ENCODE measurements around the gene HIVEP1. TPM values are rescaled to one million over a fixed set of nuclear protein-coding genes. Genes with fewer than 3 reads are reported as not detected.

HIVEP1 gene
- total and polyA plus RNA-seq, 2 of the 13 experiments (the other 11 are each of a cell fraction or from before 2014, with no cell fraction given) = 7.4 to 9.9 TPM

- in situ Hi-C loops (cut with HindIII; ENCODE audit: extremely low pct_ligation_motif_present, low pct_unique_long_range_greater_than_20kb) (no loop called here), intact Hi-C loops (cut with micrococcal nuclease; ENCODE audit: unreplicated experiment) (no loop called here)
- Histone ChIP-seq H3K36me3 (replicated peaks in 1 of 2; ENCODE audit: control insufficient read depth in 1 of 2, insufficient read depth in 2 of 2, low read length in 2 of 2) (no peaks in the 10 kb centered on the region), H3K79me2 (ENCODE audit: insufficient read depth, low read length) (no peaks in the 10 kb centered on the region), H3K27ac (ENCODE audit: extremely low read length, insufficient read depth, low read length) (no peak overlapping the region), H3K4me1 (ENCODE audit: insufficient read depth, low read length) (no peaks in the 10 kb centered on the region), H4K20me1 (ENCODE audit: insufficient read depth, low read length) (no peaks in the 10 kb centered on the region; the same call in 1 of the 2 replicates), H3K9ac (ENCODE audit: insufficient read depth, low read depth, low read length) (no peak overlapping the region), H3K9me3 (ENCODE audit: low read length) (no peaks in the 10 kb centered on the region), H3K4me3 (replicated peaks in 1 of 3; ENCODE audit: insufficient read depth in 1 of 3, low read depth in 2 of 3, low read length in 3 of 3) (no peak overlapping the region), H3K4me2 (ENCODE audit: low read depth, low read length) (no peak overlapping the region), H2AFZ (ENCODE audit: low read length) (no peak overlapping the region), H3K27me3 (ENCODE audit: control insufficient read depth in 1 of 2, insufficient read depth in 2 of 2, low read length in 2 of 2) (no peaks in the 10 kb centered on the region)
- DNase-seq (ENCODE audit: low spot score) (no peak), ATAC-seq (no peak), FAIRE-seq (no peak)
- POLR2A ChIA-PET = no interaction called here
- BruUV-seq (replicated peaks) = no TSS peak
- WGBS (ENCODE audit: low lambda C conversion rate) = 97% methylated on average over 2 of the region's 2 CpGs
- CTCF ChIA-PET (ENCODE audit: low intra/inter-chr PET ratio, low total read pairs) = no interaction called here
- TF ChIP-seq ZKSCAN8 (CRISPR knock-in tag; IDR thresholded peaks at IDR 0.05; ENCODE audit: borderline replicate concordance) (no peak), SNAPC4 (CRISPR knock-in tag; IDR thresholded peaks at IDR 0.05) (no peak), ZBTB38 (CRISPR knock-in tag; IDR thresholded peaks at IDR 0.05) (no peak), ZNF232 (CRISPR knock-in tag; IDR thresholded peaks at IDR 0.05; ENCODE audit: borderline replicate concordance) (no peak), MBD4 (IDR thresholded peaks at IDR 0.05; ENCODE audit: borderline replicate concordance, low read length) (no peak), RBM39 (IDR thresholded peaks at IDR 0.05; ENCODE audit: low read depth, low read length, poor library complexity, severe bottlenecking) (no peak), SKIL (CRISPR knock-in tag; IDR thresholded peaks at IDR 0.05; ENCODE audit: borderline replicate concordance) (no peak), NFYB (CRISPR knock-in tag; IDR thresholded peaks at IDR 0.05) (no peak), ZSCAN22 (CRISPR knock-in tag; IDR thresholded peaks at IDR 0.05) (no peak), SRSF9 (IDR thresholded peaks at IDR 0.05; ENCODE audit: borderline replicate concordance, insufficient read depth, low read depth, low read length, poor library complexity, severe bottlenecking) (no peak), ZNF775 (CRISPR knock-in tag; IDR thresholded peaks at IDR 0.05; ENCODE audit: borderline replicate concordance) (no peak), ZNF496 (CRISPR knock-in tag; IDR thresholded peaks at IDR 0.05; ENCODE audit: insufficient replicate concordance) (no peak), PRPF4 (IDR thresholded peaks at IDR 0.05; ENCODE audit: low read depth, low read length, poor library complexity, severe bottlenecking) (no peak), E2F5 (CRISPR knock-in tag; conservative IDR thresholded peaks at IDR 0.05) (no peak), ARID3A (IDR thresholded peaks at IDR 0.05; ENCODE audit: low read depth, low read length) (no peak)
Measured at GRCh38 chr6:12102350-12102749, 90.2 kb downstream of the HIVEP1 start.

All from HepG2 (cell line).